B cell (primary cell): ENCODE measurements around the gene ADCY1. TPM values are rescaled to one million over a fixed set of nuclear protein-coding genes. Genes with fewer than 3 reads are reported as not detected.

ENCODE experiments used
- ATAC-seq: fragments of 200-7000 bp; cut with Tn5 transposase; one replicate; pipeline ENCODE4 v1.10.0; 2021; ENCODE audit warnings: low read depth, mild to moderate bottlenecking, moderate number of reproducible peaks, moderate library complexity
- CTCF ChIA-PET: fragments of 350-600 bp; sonication (Branson Sonifier 250); formaldehyde crosslinking; loops from one replicate; lab custom pipeline; 2021; ENCODE audit warnings: antibody characterized with exemption, inconsistent platforms; lab: Charles Lee
- POLR2A ChIA-PET: fragments of 350-600 bp; sonication (Branson Sonifier 250); formaldehyde crosslinking; loops from one replicate; lab custom pipeline; 2021; ENCODE audit warnings: antibody characterized with exemption; lab: Charles Lee
- DNase-seq: peaks from one replicate; pipeline ENCODE4 v3.0.0; 2013
- H2AFZ ChIP-seq: 2 replicates; pipeline ENCODE4 v1.6.1; 2012; ENCODE audit warnings: mild to moderate bottlenecking, low read depth, low read length; ENCODE audit not compliant: insufficient read depth, poor library complexity, severe bottlenecking
- H3K27ac ChIP-seq, 2 donors: 1 replicate in 1 of 2; 2 replicates in 1 of 2; pipeline ENCODE4 v1.5.1; 2012 to 2013; ENCODE audit warnings: low read length in 2 of 2, mild to moderate bottlenecking in 2 of 2, moderate library complexity in 1 of 2
- H3K27me3 ChIP-seq, 4 experiments: fragments of 200-600 bp in 1 of 4; sonication (generic) in 1 of 4; replicated peaks in 1 of 4; 1 replicate in 2 of 4; 2 replicates in 2 of 4; pipeline versions ENCODE4 v1.6.1 to v1.7.0; 2013 to 2016; ENCODE audit warnings: low read length in 3 of 4, mild to moderate bottlenecking in 2 of 4, mixed read lengths in 1 of 4, moderate library complexity in 1 of 4; ENCODE audit not compliant: insufficient read depth in 4 of 4, control insufficient read depth in 3 of 4; ENCODE audit errors: control extremely low read depth in 1 of 4
- H3K36me3 ChIP-seq, 2 experiments: replicated peaks in 1 of 2; 1 replicate in 1 of 2; 2 replicates in 1 of 2; pipeline versions ENCODE4 v1.6.1 to v1.7.1; 2013; ENCODE audit warnings: low read length in 1 of 2; ENCODE audit not compliant: insufficient read depth in 2 of 2, control insufficient read depth in 1 of 2; ENCODE audit errors: control extremely low read depth in 1 of 2, extremely low read depth in 1 of 2
- H3K4me1 ChIP-seq, 2 donors: fragments of 200-600 bp in 1 of 2; sonication (generic) in 1 of 2; 1 replicate in 1 of 2; 2 replicates in 1 of 2; pipeline versions ENCODE4 v1.5.1 to v1.6.1; 2013 to 2017; ENCODE audit warnings: low read length in 2 of 2; ENCODE audit not compliant: control insufficient read depth in 2 of 2, insufficient read depth in 2 of 2
- H3K4me2 ChIP-seq: replicated peaks from 2 replicates; pipeline ENCODE3; 2012; ENCODE audit warnings: mild to moderate bottlenecking, low read depth, low read length; ENCODE audit not compliant: poor library complexity, severe bottlenecking
- H3K4me3 ChIP-seq, 5 experiments: fragments of 200-600 bp in 1 of 5; sonication (generic) in 1 of 5; 1 replicate in 3 of 5; 2 replicates in 2 of 5; pipeline versions ENCODE4 v1.5.1 to v1.7.0; 2011 to 2016; ENCODE audit warnings: low read length in 4 of 5, mild to moderate bottlenecking in 4 of 5, low read depth in 2 of 5, control low read depth in 1 of 5, moderate library complexity in 1 of 5; ENCODE audit not compliant: insufficient read depth in 1 of 5; ENCODE audit errors: control extremely low read depth in 1 of 5, extremely low read depth in 1 of 5
- H3K79me2 ChIP-seq: fragments of 200-600 bp; sonication (generic); one replicate; pipeline ENCODE4 v1.6.0; 2016; ENCODE audit warnings: low read length; ENCODE audit not compliant: control insufficient read depth, insufficient read depth
- H3K9ac ChIP-seq: fragments of 200-600 bp; sonication (generic); 2 replicates; pipeline ENCODE4 v1.6.1; 2017; ENCODE audit warnings: mild to moderate bottlenecking, low read length, moderate library complexity
- H3K9me3 ChIP-seq, 3 donors: one replicate each; pipeline versions ENCODE4 v1.6.1 to v1.7.1; 2013; ENCODE audit warnings: low read length in 2 of 3; ENCODE audit not compliant: control insufficient read depth in 2 of 3, insufficient read depth in 1 of 3; ENCODE audit errors: control extremely low read depth in 1 of 3
- H4K20me1 ChIP-seq: 2 replicates; pipeline ENCODE4 v1.6.0; 2012; ENCODE audit warnings: mild to moderate bottlenecking, low read length; ENCODE audit not compliant: insufficient read depth, control insufficient read depth, poor library complexity, severe bottlenecking
- H3K27ac Mint-ChIP-seq: one replicate; pipeline ENCODE4 v1.8.0; 2021; ENCODE audit warnings: mixed read lengths
- H3K27me3 Mint-ChIP-seq: one replicate; pipeline ENCODE4 v1.8.0; 2021; ENCODE audit warnings: mixed read lengths
- H3K4me1 Mint-ChIP-seq: one replicate; pipeline ENCODE4 v1.8.0; 2021; ENCODE audit warnings: mixed read lengths
- H3K4me3 Mint-ChIP-seq: one replicate; pipeline ENCODE4 v1.8.0; 2021; ENCODE audit warnings: mixed read lengths
- H3K9me3 Mint-ChIP-seq: one replicate; pipeline ENCODE4 v1.8.0; 2022; ENCODE audit warnings: mixed read lengths; ENCODE audit not compliant: insufficient read depth
- CTCF ChIP-seq: fragments of 200-600 bp; IDR thresholded peaks from one replicate; pipeline ENCODE4 v1.8.0; 2022; ENCODE audit warnings: antibody characterized with exemption, mild to moderate bottlenecking
- EZH2 ChIP-seq: IDR thresholded peaks from 2 replicates; pipeline ENCODE4 v1.6.1; 2012; ENCODE audit warnings: borderline replicate concordance, low read depth, mild to moderate bottlenecking, moderate library complexity, low read length; ENCODE audit not compliant: insufficient read depth, poor library complexity, severe bottlenecking
- WGBS: methylation state at CpG from one replicate; pipeline ENCODE4 v1.1.5; 2013; ENCODE audit warnings: missing lambda C conversion rate; ENCODE audit not compliant: insufficient coverage; 5-methylcytosine and 5-hydroxymethylcytosine counted together
- intact Hi-C: fragments of 100-400 bp; cut with micrococcal nuclease; formaldehyde crosslinking; loops from one replicate; pipeline ENCODE4 v1.10.0; 2022
- polyA plus RNA-seq: library from polyadenylated mRNA; depleted of rRNA; stranded (reverse); fragments of >200 nt; gene quantifications from 2 replicates; pipeline ENCODE4 v1.2.3, GENCODE V29; 2012
- total RNA-seq, 2 donors: library from RNA; stranded (reverse); fragments of 120-200 nt in 1 of 2; gene quantifications; 1 replicate in 1 of 2; 2 replicates in 1 of 2; pipeline versions ENCODE4 v1.2.3 to v1.2.4, GENCODE V29; 2013 to 2022

Gene ADCY1
- total and polyA plus RNA-seq, 2 donors (not counting 1 experiment from before 2014, with no cell fraction given) = 0.05 to 0.12 TPM

GRCh38 chr7:45715471-45716352, 141.5 kb downstream of the ADCY1 start:
- Mint-ChIP-seq H3K27ac (no peak overlapping the region), H3K4me1 (no peaks in the 10 kb centered on the region), H3K9me3 (no peaks in the 10 kb centered on the region), H3K27me3 (no peaks in the 10 kb centered on the region), H3K4me3 (no peak overlapping the region)
- no peak for DNase-seq
- no peaks in the 10 kb centered on the region for H4K20me1 ChIP-seq
- no peak overlapping the region for H3K9ac ChIP-seq
- no peak overlapping the region for H2AFZ ChIP-seq
- no peak overlapping the region for H3K4me3 ChIP-seq
- CTCF ChIA-PET = no interaction called here
- no peak for TF ChIP-seq CTCF
- no peak for TF ChIP-seq EZH2
- intact Hi-C loops = no loop called here
- no peaks in the 10 kb centered on the region for H3K79me2 ChIP-seq
- ATAC-seq = no peak
- POLR2A ChIA-PET = no interaction called here
- H3K4me2 ChIP-seq = no peak overlapping the region
- no peaks in the 10 kb centered on the region for H3K9me3 ChIP-seq
- no peaks in the 10 kb centered on the region for H3K27me3 ChIP-seq
- WGBS = 93% methylated on average over 15 of the region's 15 CpGs
- no peaks in the 10 kb centered on the region for H3K36me3 ChIP-seq
- H3K4me1 ChIP-seq = no peaks in the 10 kb centered on the region
- no peak overlapping the region for H3K27ac ChIP-seq

DNA sequence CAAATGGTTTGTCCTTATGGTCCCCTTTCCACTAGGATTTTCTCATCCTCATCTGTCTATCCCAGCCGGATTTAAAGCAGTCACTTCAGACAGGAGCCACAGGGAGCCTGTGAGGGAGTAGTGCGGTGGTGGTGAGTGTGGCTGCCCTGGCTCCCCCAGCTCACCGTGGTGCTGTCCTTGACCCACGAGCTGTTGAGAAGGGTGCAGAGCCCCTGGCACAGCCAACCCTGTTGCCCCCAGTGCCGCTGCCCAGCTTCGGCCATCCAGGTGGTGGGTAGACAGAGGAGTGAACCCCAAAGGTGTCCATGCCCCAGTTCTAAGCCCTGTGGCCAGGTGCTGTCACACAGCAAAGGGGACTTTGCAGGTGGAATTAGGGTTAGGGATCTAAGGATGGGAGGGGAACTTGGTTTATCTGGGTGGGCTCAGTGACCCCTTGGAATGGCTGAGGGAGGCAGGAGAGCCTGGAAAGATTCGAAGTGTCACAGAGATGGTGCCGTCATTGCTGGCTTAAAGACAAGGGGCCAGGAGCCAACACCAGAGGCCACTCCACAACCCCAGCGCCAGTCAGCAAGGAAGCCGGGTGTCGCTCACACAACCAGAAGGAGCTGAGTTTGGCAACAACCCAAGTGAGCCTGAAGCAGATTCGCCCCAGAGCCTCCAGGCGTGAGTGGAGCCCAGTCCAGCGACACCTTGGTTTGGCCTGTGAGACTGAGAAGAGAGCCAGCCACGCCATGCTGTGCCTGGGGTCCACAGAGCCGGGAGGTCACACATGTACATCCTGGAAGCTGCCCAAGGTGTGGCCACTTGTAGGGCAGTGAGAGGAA, 142.4 kb downstream of the ADCY1 start:
- no peaks in the 10 kb centered on the region for H3K4me1 Mint-ChIP-seq

More for the DNA sequence above, 142.4 kb downstream of the ADCY1 start:
- H3K9ac ChIP-seq = no peak overlapping the region
- Mint-ChIP-seq H3K27ac (no peak overlapping the region), H3K4me3 (no peak overlapping the region), H3K9me3 (no peaks in the 10 kb centered on the region), H3K27me3 (no peaks in the 10 kb centered on the region)
- POLR2A ChIA-PET = no interaction called here
- TF ChIP-seq CTCF = no peak
- TF ChIP-seq EZH2 = no peak
- no peak overlapping the region for H2AFZ ChIP-seq
- no peak overlapping the region for H3K4me2 ChIP-seq
- 95% methylated on average over 13 of the region's 16 CpGs for WGBS
- no peaks in the 10 kb centered on the region for H3K9me3 ChIP-seq
- CTCF ChIA-PET = no interaction called here
- no peaks in the 10 kb centered on the region for H4K20me1 ChIP-seq
- H3K27me3 ChIP-seq = no peaks in the 10 kb centered on the region
- intact Hi-C loops = no loop called here
- H3K36me3 ChIP-seq = no peaks in the 10 kb centered on the region
- DNase-seq = no peak
- H3K79me2 ChIP-seq = no peaks in the 10 kb centered on the region
- H3K4me3 ChIP-seq = no peak overlapping the region
- ATAC-seq = no peak
- H3K4me1 ChIP-seq = no peaks in the 10 kb centered on the region
- no peak overlapping the region for H3K27ac ChIP-seq
